GM19025 (cell line): ENCODE data around the gene GTF2H3.

Experiments
- ATAC-seq: cut with Tn5 transposase; IDR thresholded peaks from one replicate; pipeline ENCODE4 v1.9.1; 2021; ENCODE audit warnings: mild to moderate bottlenecking, low read depth, moderate library complexity; ENCODE audit not compliant: unreplicated experiment

GTF2H3 gene

GRCh38 chr12:123696646-123697045, 63.0 kb downstream of the GTF2H3 start:
- no peak for ATAC-seq

- no peak for ATAC-seq
These were observed 72.3 kb downstream of the GTF2H3 start for GRCh38 chr12:123705935-123706334.

- ATAC-seq: no peak
These were observed 73.8 kb downstream of the GTF2H3 start for GRCh38 chr12:123707466-123707865.
